GM12878 (cell line): ENCODE results near the gene MGLL. TPM values are rescaled to one million over a fixed set of nuclear protein-coding genes. Genes with fewer than 3 reads are reported as not detected.
A peak's percentile ranks its signal among the peaks of the same experiment; 100 is the strongest.

Experiments
- ATAC-seq: fragments of 200-7000 bp; cut with Tn5 transposase; 3 replicates; pipeline ENCODE4 v1.9.1; 2020; ENCODE audit warnings: mild to moderate bottlenecking, moderate library complexity
- BruUV-seq: library from RNA; stranded (reverse); fragments of 400-500 nt; replicated peaks from 2 replicates; lab custom pipeline; 2021; lab: Mats Ljungman, UMichigan
- CTCF ChIA-PET: fragments of 300-600 bp; sonication (Branson Sonifier 250); formaldehyde crosslinking; extraction: SDS; loops from one replicate; lab custom pipeline; 2021; ENCODE audit warnings: inconsistent platforms; lab: Yijun Ruan, JAX
- POLR2A ChIA-PET: fragments of 350-600 bp; formaldehyde crosslinking; extraction: SDS; loops from one replicate; lab custom pipeline; 2021; ENCODE audit warnings: inconsistent platforms; lab: Charles Lee
- RAD21 ChIA-PET: fragments of 300-600 bp; sonication (Branson Sonifier 250); formaldehyde crosslinking; loops from one replicate; lab custom pipeline; 2023; ENCODE audit warnings: antibody characterized with exemption; ENCODE audit not compliant: unreplicated experiment; lab: Charles Lee
- SMC1A ChIA-PET: fragments of 300-600 bp; sonication (Branson Sonifier 250); formaldehyde crosslinking; loops from one replicate; lab custom pipeline; 2023; ENCODE audit not compliant: unreplicated experiment, uncharacterized antibody; lab: Charles Lee
- DNase-seq: peaks from one replicate; pipeline ENCODE4 v3.0.0-alpha.2; 2011; ENCODE audit warnings: low read depth, low spot score
- FAIRE-seq: peaks from 3 replicates; lab custom pipeline; 2011; peaks lifted over from hg19 to GRCh38; lab: Jason Lieb, UNC
- H2AFZ ChIP-seq: 2 replicates; pipeline ENCODE4 v1.6.0; 2011; ENCODE audit warnings: low read depth, low read length, control low read depth; ENCODE audit not compliant: control insufficient read depth
- H3K27ac ChIP-seq: 2 replicates; pipeline ENCODE4 v1.5.1; 2011; ENCODE audit warnings: control low read depth; ENCODE audit not compliant: control insufficient read depth, insufficient read depth
- H3K27me3 ChIP-seq, 2 experiments: replicated peaks in 1 of 2; 2 replicates each; pipeline versions ENCODE4 v1.6.0 to v1.6.1; 2011; ENCODE audit warnings: low read length in 1 of 2; ENCODE audit not compliant: control insufficient read depth in 2 of 2, insufficient read depth in 2 of 2
- H3K36me3 ChIP-seq, 2 experiments: 2 replicates each; pipeline ENCODE4 v1.5.1; 2011; ENCODE audit warnings: low read length in 1 of 2; ENCODE audit not compliant: control insufficient read depth in 2 of 2, insufficient read depth in 2 of 2
- H3K4me1 ChIP-seq: 2 replicates; pipeline ENCODE4 v1.6.1; 2011; ENCODE audit warnings: mild to moderate bottlenecking, low read length, moderate library complexity, mixed read lengths; ENCODE audit not compliant: control insufficient read depth, insufficient read depth
- H3K4me2 ChIP-seq: 2 replicates; pipeline ENCODE4 v1.6.0; 2011; ENCODE audit warnings: control low read depth; ENCODE audit not compliant: control insufficient read depth, insufficient read depth
- H3K4me3 ChIP-seq: fragments of 200-600 bp; sonication (generic); 2 replicates; pipeline ENCODE4 v1.5.1; 2016
- H3K79me2 ChIP-seq: 2 replicates; pipeline ENCODE4 v1.6.0; 2011; ENCODE audit warnings: low read length; ENCODE audit not compliant: control insufficient read depth, insufficient read depth
- H3K9ac ChIP-seq: 2 replicates; pipeline ENCODE4 v1.8.0; 2011; ENCODE audit warnings: low read length, control low read depth, mixed read lengths; ENCODE audit not compliant: control insufficient read depth, insufficient read depth
- H3K9me3 ChIP-seq: replicated peaks from 3 replicates; pipeline ENCODE4 v1.5.1; 2011; ENCODE audit warnings: mild to moderate bottlenecking, low read length; ENCODE audit not compliant: control insufficient read depth, insufficient read depth
- H4K20me1 ChIP-seq: 2 replicates; pipeline ENCODE4 v1.6.0; 2011; ENCODE audit not compliant: control insufficient read depth, insufficient read depth
- CBX5 ChIP-seq: sonication (generic); IDR thresholded peaks from 2 replicates; pipeline ENCODE4 v1.6.1; 2016; ENCODE audit warnings: low read depth, moderate library complexity, mild to moderate bottlenecking, inconsistent platforms
- EGR1 ChIP-seq, 2 experiments: IDR thresholded peaks; 1 replicate in 1 of 2; 2 replicates in 1 of 2; pipeline ENCODE4 v1.6.1; 2011 to 2012; ENCODE audit warnings: low read depth in 2 of 2, low read length in 2 of 2, borderline replicate concordance in 1 of 2, mild to moderate bottlenecking in 1 of 2, moderate library complexity in 1 of 2
- EP300 ChIP-seq, 2 experiments: fragments of 150-350 bp in 1 of 2; IDR thresholded peaks; 2 replicates each; pipeline ENCODE4 v1.6.1; 2011 to 2012; ENCODE audit warnings: low read depth in 2 of 2, low read length in 2 of 2, borderline replicate concordance in 1 of 2, improper control_type of control experiment in 1 of 2, inconsistent platforms in 1 of 2; ENCODE audit not compliant: control insufficient read depth in 1 of 2
- GATAD2B ChIP-seq: fragments of 450-650 bp; conservative IDR thresholded peaks from 2 replicates; pipeline ENCODE4 v1.6.1; 2017; ENCODE audit warnings: low read depth, mild to moderate bottlenecking, moderate library complexity
- NFIC ChIP-seq: IDR thresholded peaks from 2 replicates; pipeline ENCODE4 v1.6.1; 2012; ENCODE audit warnings: low read depth, mild to moderate bottlenecking, inconsistent platforms, low read length, moderate library complexity
- NRF1 ChIP-seq: conservative IDR thresholded peaks from 2 replicates; pipeline ENCODE4 v1.6.1; 2011; ENCODE audit warnings: mild to moderate bottlenecking, low read depth, low read length, improper control_type of control experiment
- TCF3 ChIP-seq: IDR thresholded peaks from 2 replicates; pipeline ENCODE4 v1.6.1; 2012; ENCODE audit warnings: low read depth, mild to moderate bottlenecking, low read length, borderline replicate concordance; ENCODE audit not compliant: insufficient read depth
- WGBS: methylation state at CpG from one replicate; pipeline ENCODE4 v1.1.6; 2016; ENCODE audit warnings: low lambda C conversion rate; ENCODE audit not compliant: insufficient replicate concordance, insufficient coverage; ENCODE audit errors: missing lambda C conversion rate; 5-methylcytosine and 5-hydroxymethylcytosine counted together
- in situ Hi-C: fragments of 300-500 bp; cut with MboI; formaldehyde crosslinking; loops from 9 replicates; pipeline ENCODE4 v1.14.3; 2018; ENCODE audit warnings: mixed read lengths
- intact Hi-C: fragments of 100-400 bp; cut with micrococcal nuclease; formaldehyde crosslinking; loops from one replicate; pipeline ENCODE4 v1.14.2; 2022; ENCODE audit not compliant: unreplicated experiment
- polyA plus RNA-seq, 11 experiments: library from polyadenylated mRNA; depleted of rRNA in 4 of 11; unstranded in 6 of 11; stranded (reverse) in 5 of 11; fragments of >200 nt; fragmentation: Nextera tagmentation in 4 of 11; fragmentation: Illumina TruSeq in 1 of 11; extraction: Ambion mirVana in 4 of 11; extraction: Trizol in 1 of 11; gene quantifications; 1 replicate in 1 of 11; 2 replicates in 10 of 11; pipeline versions ENCODE4 v1.2.1 to v1.2.3, GENCODE V29; 2011 to 2016; ENCODE audit warnings: inconsistent platforms in 2 of 11, missing spikeins in 2 of 11, low read depth in 1 of 11
- total RNA-seq, 4 experiments: library from RNA; depleted of rRNA in 3 of 4; stranded (reverse); fragments of >200 nt in 3 of 4; fragmentation: Illumina TruSeq in 1 of 4; extraction: Trizol in 1 of 4; gene quantifications; 2 replicates each; pipeline versions ENCODE4 v1.2.1 to v1.2.3, GENCODE V29; 2013 to 2021

The MGLL gene
- total and polyA plus RNA-seq, 10 of the 15 experiments (the other 5 are each of a cell fraction or from before 2014, with no cell fraction given), result 44.9 to 177 (median 72.9) TPM

DNA sequence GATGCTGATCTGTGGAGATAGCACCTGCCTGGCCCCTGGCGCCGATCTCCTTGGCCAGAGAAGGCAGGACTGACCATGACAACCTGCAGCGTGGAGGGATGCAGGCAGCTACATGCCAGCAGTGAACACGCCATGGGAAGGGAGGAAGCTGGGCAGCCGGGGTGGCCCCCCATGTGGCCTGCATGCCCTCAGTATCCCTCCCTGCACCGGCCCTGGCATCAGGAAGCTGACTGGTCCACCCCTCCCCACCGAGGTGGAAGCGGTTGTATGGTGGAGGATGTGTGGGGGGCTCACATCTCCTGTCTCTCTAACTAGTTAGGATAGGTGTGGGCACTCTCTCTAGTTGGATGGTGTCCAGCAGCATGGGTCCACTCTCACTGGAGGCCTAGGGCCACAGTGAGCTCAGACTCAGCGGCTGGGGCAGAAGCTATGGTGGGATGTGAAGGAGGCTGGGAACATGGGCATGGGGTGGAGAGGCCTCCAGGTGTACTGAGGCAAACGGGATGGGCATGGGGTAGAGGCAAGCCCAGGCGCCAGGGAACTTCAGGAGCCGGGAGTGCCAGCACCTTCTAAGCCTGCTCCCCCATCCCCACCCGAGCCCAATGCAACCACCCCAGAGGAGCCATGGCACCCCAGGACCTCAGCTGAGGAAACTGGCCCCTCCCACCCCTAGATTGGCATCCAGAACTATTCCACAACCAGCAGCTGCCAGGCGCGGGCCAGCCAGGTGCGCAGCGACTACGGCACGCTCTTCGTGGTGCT lies 151.4 kb downstream of the MGLL start:
- ChIA-PET RAD21 (interaction anchor here (1.6 kb wide), 1 partner anchor 152 kb away, joined by 4 read pairs; no protein-coding TSS in a partner anchor), POLR2A (interaction anchor here (0.6 kb wide), 1 partner anchor 80 kb away, joined by 3 read pairs; the partner anchor contains the start of gene TPRA1), SMC1A (interaction anchor here (1.3 to 1.6 kb wide), 2 partner anchors 144 to 152 kb away, joined by 3 read pairs; no protein-coding TSS in a partner anchor), CTCF (no interaction called here)
- FAIRE-seq, result no peak
- H2AFZ ChIP-seq, result no peak overlapping the region
- H3K9me3 ChIP-seq, result no peaks in the 10 kb centered on the region
- no peak overlapping the region for H3K27ac ChIP-seq
- no peaks in the 10 kb centered on the region for H4K20me1 ChIP-seq
- no peaks in the 10 kb centered on the region for H3K27me3 ChIP-seq
- 87% methylated on average over 19 of the region's 20 CpGs for WGBS
- no TSS peak for BruUV-seq
- peaks cover 7% of the 10 kb centered on the region for H3K79me2 ChIP-seq
- no peak overlapping the region; the same call in 1 of the 2 replicates for H3K4me3 ChIP-seq
- in situ Hi-C loops, result no loop called here
- no peak for DNase-seq
- H3K36me3 ChIP-seq, result no peaks in the 10 kb centered on the region
- intact Hi-C loops, result no loop called here
- peak overlapping the region; percentile 99; the same call in 1 of the 2 replicates for H3K4me2 ChIP-seq
- no peak for TF ChIP-seq NRF1
- TF ChIP-seq EGR1 (IDR thresholded peaks at IDR 0.05; ENCODE audit: borderline replicate concordance in 1 of 2, low read depth in 2 of 2, low read length in 2 of 2), result no peak
- TF ChIP-seq NFIC, result no peak
- TF ChIP-seq EP300 (IDR thresholded peaks at IDR 0.05; ENCODE audit: borderline replicate concordance in 1 of 2, control insufficient read depth in 1 of 2, low read depth in 2 of 2, low read length in 2 of 2), result no peak
- no peak for TF ChIP-seq GATAD2B
- no peak for TF ChIP-seq TCF3
- TF ChIP-seq CBX5, result no peak
- peaks cover 11% of the 10 kb centered on the region; the same call in 1 of the 2 replicates for H3K4me1 ChIP-seq
- no peak overlapping the region for H3K9ac ChIP-seq
- ATAC-seq, result no peak
